Measurements from ENCODE around the gene NHERF1.

- TF ChIP-seq CTCF (IDR thresholded peaks at IDR 0.05), result no peak
- TF ChIP-seq EZH2 (IDR thresholded peaks at IDR 0.05; ENCODE audit: borderline replicate concordance, insufficient read depth, low read depth, low read length, poor library complexity, severe bottlenecking), result no peak
These were observed 70.0 kb downstream of the NHERF1 start for GRCh38 chr17:74818291-74818938.
